VCaP (cell line): ENCODE data around the gene OTUD4.

Source experiments
- H3K27ac ChIP-seq: fragments of 450-650 bp; 2 replicates; pipeline ENCODE4 v1.5.1; 2017
- CTCF ChIP-seq: fragments of 450-650 bp; conservative IDR thresholded peaks from 2 replicates; pipeline ENCODE4 v1.5.1; 2017; ENCODE audit warnings: mild to moderate bottlenecking, moderate library complexity

Gene OTUD4

GRCh38 chr4:145207934-145208333, 27.5 kb upstream of the OTUD4 start:
- no peak overlapping the region for H3K27ac ChIP-seq
- no peak for TF ChIP-seq CTCF

- H3K27ac ChIP-seq: no peak overlapping the region
- no peak for TF ChIP-seq CTCF
These were observed 23.0 kb upstream of the OTUD4 start for GRCh38 chr4:145203410-145203809.

GRCh38 chr4:145200366-145200765, 20.0 kb upstream of the OTUD4 start:
- TF ChIP-seq CTCF: no peak

GRCh38 chr4:145199051-145199716, 18.8 kb upstream of the OTUD4 start:
- H3K27ac ChIP-seq: no peak overlapping the region
- no peak for TF ChIP-seq CTCF

More at GRCh38 chr4:145200366-145200765, 20.0 kb upstream of the OTUD4 start:
- H3K27ac ChIP-seq: no peak overlapping the region

- H3K27ac ChIP-seq: no peak overlapping the region
- TF ChIP-seq CTCF: no peak
These were observed 16.4 kb upstream of the OTUD4 start for GRCh38 chr4:145196747-145197146.

- no peak for TF ChIP-seq CTCF
- H3K27ac ChIP-seq: no peak overlapping the region
These were observed 15.0 kb upstream of the OTUD4 start for GRCh38 chr4:145195167-145195952.

GRCh38 chr4:145189981-145190380, 9.6 kb upstream of the OTUD4 start:
- no peak for TF ChIP-seq CTCF
- no peak overlapping the region for H3K27ac ChIP-seq
